ENCODE results near the gene MYMK. TPM values are rescaled to one million over a fixed set of nuclear protein-coding genes. Genes with fewer than 3 reads are reported as not detected.

The MYMK gene
- total RNA-seq, 3 donors from 2014 or later (not counting 1 experiment from before 2014, with no cell fraction given) = not detected

- DNase-seq (no peak), ATAC-seq (no peak)
- 88% methylated on average over 18 of the region's 18 CpGs for WGBS (ENCODE audit: insufficient coverage)
- H3K27ac ChIP-seq (ENCODE audit: low read length) = no peak overlapping the region
- Mint-ChIP-seq H3K27ac (no peak overlapping the region), H3K9me3 (peaks cover 2 to 10% of the 10 kb centered on the region in 2 donors), H3K4me1 (peaks cover 8 to 10% of the 10 kb centered on the region in 2 donors), H3K27me3 (ENCODE audit: low read depth in 2 of 2) (peaks cover 6 to 24% of the 10 kb centered on the region in 2 donors), H3K36me3 (peaks cover 12% of the 10 kb centered on the region), H3K4me3 (no peak overlapping the region)
- H3K9me3 ChIP-seq (ENCODE audit: control insufficient read depth, insufficient read depth, low read length) = peaks cover 2% of the 10 kb centered on the region
- intact Hi-C loops (cut with micrococcal nuclease) = no loop called here
- no peak for TF ChIP-seq CTCF (IDR thresholded peaks at IDR 0.05)
- H3K36me3 ChIP-seq (ENCODE audit: control insufficient read depth, insufficient read depth, low read length) = no peaks in the 10 kb centered on the region
- peaks cover 20% of the 10 kb centered on the region for H3K4me1 ChIP-seq (ENCODE audit: control insufficient read depth, insufficient read depth, low read length)
- peaks cover 2% of the 10 kb centered on the region for H3K27me3 ChIP-seq (ENCODE audit: control insufficient read depth, insufficient read depth, low read length)
- no peak overlapping the region for H3K4me3 ChIP-seq (ENCODE audit: low read length)
Observed at GRCh38 chr9:133506653-133507038, 18.1 kb downstream of the MYMK start.

DNA sequence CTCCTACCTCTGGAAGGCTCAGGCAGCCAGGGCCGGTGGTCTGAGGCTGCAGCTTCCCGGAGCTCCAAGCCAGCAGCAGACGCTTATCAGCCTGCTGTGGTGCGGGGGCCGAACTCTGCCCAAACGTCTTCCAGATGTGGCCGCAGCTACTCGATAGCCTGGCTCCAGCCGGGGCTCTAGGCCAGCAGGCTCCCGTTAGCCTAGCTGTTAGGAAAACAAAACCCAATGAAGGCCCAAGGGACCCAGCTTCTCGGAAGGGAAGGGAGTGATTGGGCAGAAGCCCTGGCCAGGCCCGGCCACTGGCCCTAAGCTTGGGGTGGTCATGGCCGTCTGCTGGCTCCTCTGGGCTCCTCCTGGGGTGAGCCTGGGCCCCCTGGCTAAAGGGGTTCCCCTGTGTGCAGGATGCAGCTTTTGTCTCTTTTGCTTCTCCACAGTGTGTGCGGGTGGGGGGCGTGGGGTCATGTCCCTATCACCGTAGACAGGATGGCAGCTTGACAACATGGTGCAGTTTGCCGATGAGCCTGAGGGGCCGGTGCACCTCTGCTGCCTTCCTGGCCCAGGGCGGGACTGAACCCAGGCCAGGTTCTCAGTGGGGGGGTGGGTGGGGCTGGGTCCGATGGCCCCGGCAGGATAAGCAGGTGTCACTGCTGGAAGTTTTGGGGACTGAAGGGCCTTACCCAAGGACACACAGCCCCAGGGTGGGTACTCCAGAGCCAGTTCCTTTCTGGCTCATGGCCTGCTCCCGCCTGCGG is 18.7 kb downstream of the MYMK start:
- DNase-seq = no peak

GRCh38 chr9:133505186-133505830 is 19.5 kb downstream of the MYMK start:
- H3K27me3 ChIP-seq (ENCODE audit: control insufficient read depth, insufficient read depth, low read length) = peaks cover 7% of the 10 kb centered on the region
- DNase-seq (no peak), ATAC-seq (no peak)
- H3K4me3 ChIP-seq (ENCODE audit: low read length) = no peak overlapping the region
- Mint-ChIP-seq H3K27me3 (ENCODE audit: low read depth in 2 of 2) (peaks cover 10 to 31% of the 10 kb centered on the region in 2 donors), H3K9me3 (peaks cover 2 to 14% of the 10 kb centered on the region in 2 donors), H3K27ac (no peak overlapping the region), H3K4me3 (no peak overlapping the region), H3K4me1 (peaks cover 8 to 10% of the 10 kb centered on the region in 2 donors), H3K36me3 (peaks cover 19% of the 10 kb centered on the region)
- WGBS (ENCODE audit: insufficient coverage) = 90% methylated on average over 13 of the region's 13 CpGs
- H3K4me1 ChIP-seq (ENCODE audit: control insufficient read depth, insufficient read depth, low read length) = peaks cover 20% of the 10 kb centered on the region
- peaks cover 10% of the 10 kb centered on the region for H3K9me3 ChIP-seq (ENCODE audit: control insufficient read depth, insufficient read depth, low read length)
- no peaks in the 10 kb centered on the region for H3K36me3 ChIP-seq (ENCODE audit: control insufficient read depth, insufficient read depth, low read length)
- no peak overlapping the region for H3K27ac ChIP-seq (ENCODE audit: low read length)
- no peak for TF ChIP-seq CTCF (IDR thresholded peaks at IDR 0.05)
- intact Hi-C loops (cut with micrococcal nuclease) = no loop called here

More for the DNA sequence above, 18.7 kb downstream of the MYMK start:
- TF ChIP-seq CTCF (IDR thresholded peaks at IDR 0.05) = no peak
- Mint-ChIP-seq H3K27me3 (ENCODE audit: low read depth in 2 of 2) (peaks cover 10 to 29% of the 10 kb centered on the region in 2 donors), H3K36me3 (peaks cover 17% of the 10 kb centered on the region), H3K4me1 (peaks cover 8 to 10% of the 10 kb centered on the region in 2 donors), H3K27ac (no peak overlapping the region), H3K9me3 (peaks cover 2 to 14% of the 10 kb centered on the region in 2 donors), H3K4me3 (no peak overlapping the region)
- Histone ChIP-seq H3K4me3 (ENCODE audit: low read length) (no peak overlapping the region), H3K27ac (ENCODE audit: low read length) (no peak overlapping the region), H3K36me3 (ENCODE audit: control insufficient read depth, insufficient read depth, low read length) (no peaks in the 10 kb centered on the region), H3K4me1 (ENCODE audit: control insufficient read depth, insufficient read depth, low read length) (peaks cover 20% of the 10 kb centered on the region), H3K9me3 (ENCODE audit: control insufficient read depth, insufficient read depth, low read length) (peaks cover 8% of the 10 kb centered on the region), H3K27me3 (ENCODE audit: control insufficient read depth, insufficient read depth, low read length) (peaks cover 5% of the 10 kb centered on the region)
- no peak for ATAC-seq
- intact Hi-C loops (cut with micrococcal nuclease) = no loop called here
- 90% methylated on average over 23 of the region's 23 CpGs for WGBS (ENCODE audit: insufficient coverage)
